HG02642 (cell line): Measurements from ENCODE around the gene OR7G2.

Experiments used
- ATAC-seq: cut with Tn5 transposase; IDR thresholded peaks from one replicate; pipeline ENCODE4 v1.9.1; 2021; ENCODE audit warnings: mild to moderate bottlenecking; ENCODE audit not compliant: unreplicated experiment, poor library complexity

Gene OR7G2

GRCh38 chr19:9107375-9107774, at the start of gene OR7G2:
TSS of gene OR7G2 (minus strand) at chr19:9107475. CDS start at chr19:9103243, 4,232 bp downstream.
- ATAC-seq, result no peak

- ATAC-seq, result no peak
Observed at GRCh38 chr19:9156304-9156703, 49.0 kb upstream of the OR7G2 start.

GRCh38 chr19:9155591-9155990, 48.3 kb upstream of the OR7G2 start:
- no peak for ATAC-seq

GRCh38 chr19:9151367-9151766, 44.1 kb upstream of the OR7G2 start:
- no peak for ATAC-seq

- ATAC-seq, result no peak
Observed at GRCh38 chr19:9150650-9151049, 43.4 kb upstream of the OR7G2 start.

GRCh38 chr19:9149997-9150396, 42.7 kb upstream of the OR7G2 start:
- ATAC-seq, result no peak

GRCh38 chr19:9148697-9149096, 41.4 kb upstream of the OR7G2 start:
- no peak for ATAC-seq

GRCh38 chr19:9146882-9147281, 39.6 kb upstream of the OR7G2 start:
- ATAC-seq, result no peak

- ATAC-seq, result no peak
Observed at GRCh38 chr19:9144920-9145319, 37.6 kb upstream of the OR7G2 start.

- ATAC-seq, result peak; percentile 95
Observed at GRCh38 chr19:9140159-9140874, 33.0 kb upstream of the OR7G2 start, which contains the start of gene ZNF317. TSS of gene ZNF317 (plus strand) at chr19:9140397. CDS start at chr19:9156017, 15,620 bp downstream.

GRCh38 chr19:9139609-9140158, 32.4 kb upstream of the OR7G2 start:
- ATAC-seq, result peak; percentile 9

GRCh38 chr19:9132422-9132821, 25.1 kb upstream of the OR7G2 start:
- ATAC-seq, result no peak

GRCh38 chr19:9130965-9131364, 23.7 kb upstream of the OR7G2 start:
- no peak for ATAC-seq

GRCh38 chr19:9128171-9128570, 20.9 kb upstream of the OR7G2 start:
- ATAC-seq, result no peak

GRCh38 chr19:9126900-9127405, 19.7 kb upstream of the OR7G2 start, which contains the start of gene OR7G3:
TSS of gene OR7G3 (minus strand) at chr19:9126950. CDS start at chr19:9126950, 0 bp downstream.
- ATAC-seq, result no peak

- no peak for ATAC-seq
Observed at GRCh38 chr19:9116547-9116946, 9.3 kb upstream of the OR7G2 start.

- ATAC-seq, result no peak
Observed at GRCh38 chr19:9115307-9115813, 8.1 kb upstream of the OR7G2 start, which contains the start of gene OR7G1. TSS of gene OR7G1 (minus strand) at chr19:9115763. CDS start at chr19:9115763, 0 bp downstream.

GRCh38 chr19:9109959-9110358, 2.7 kb upstream of the OR7G2 start:
- no peak for ATAC-seq

GRCh38 chr19:9086761-9087160, 20.5 kb downstream of the OR7G2 start, which contains the start of gene OR1M1:
TSS of gene OR1M1 (plus strand) at chr19:9087061. CDS start at chr19:9093245, 6,184 bp downstream.
- no peak for ATAC-seq

- ATAC-seq, result no peak
Observed at GRCh38 chr19:9078651-9079050, 28.6 kb downstream of the OR7G2 start.

- no peak for ATAC-seq
Observed at GRCh38 chr19:9076901-9077300, 30.4 kb downstream of the OR7G2 start.
